GM18870 (cell line): ENCODE measurements around the gene PTPRJ.

Experiments
- ATAC-seq: cut with Tn5 transposase; IDR thresholded peaks from one replicate; pipeline ENCODE4 v1.9.1; 2021; ENCODE audit warnings: moderate library complexity; ENCODE audit not compliant: unreplicated experiment

The PTPRJ gene

DNA sequence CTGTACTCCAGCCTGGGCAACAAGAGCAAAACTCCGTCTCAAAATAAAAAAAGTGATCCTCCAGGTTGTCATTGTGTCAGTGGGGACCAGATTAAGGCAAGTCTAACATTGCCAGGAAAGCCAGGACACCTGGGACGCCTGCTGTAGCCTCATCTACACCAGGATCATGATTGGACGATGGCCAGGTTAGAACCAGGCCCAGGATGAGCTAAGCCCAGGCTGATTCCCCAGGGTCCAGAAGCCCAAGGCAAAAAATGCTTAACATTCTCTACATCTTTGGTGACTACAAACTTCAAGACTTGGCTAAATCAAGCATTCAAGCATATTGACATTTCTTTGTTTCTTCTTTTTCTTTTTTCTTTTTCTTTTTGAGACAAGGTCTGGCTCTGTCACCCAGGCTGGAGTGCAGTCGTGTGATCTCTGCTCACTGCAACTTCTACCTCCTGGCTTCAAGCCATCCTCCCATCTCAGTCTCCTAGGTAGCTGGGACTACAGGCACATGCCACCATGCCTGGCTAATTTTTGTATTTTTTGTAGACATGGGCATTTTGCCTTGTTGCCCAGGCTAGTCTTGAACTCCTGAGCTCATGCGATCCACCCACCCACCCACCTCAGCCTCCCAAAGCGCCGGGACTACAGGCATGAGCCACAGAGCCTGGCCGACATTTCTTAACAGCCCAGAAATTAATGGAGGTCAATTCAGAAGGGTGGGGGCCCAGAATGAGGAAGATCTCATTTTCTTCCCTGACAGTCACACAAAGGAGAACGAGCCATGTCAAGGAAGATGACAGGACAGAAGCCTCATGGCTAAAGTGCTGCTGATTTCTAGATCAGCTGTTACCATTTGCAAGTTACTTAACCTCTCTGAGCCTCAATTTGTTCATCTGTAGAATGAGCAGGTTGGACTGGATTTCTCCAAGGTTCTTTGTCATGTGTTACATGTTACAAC lies 12.5 kb upstream of the PTPRJ start:
- no peak for ATAC-seq

DNA sequence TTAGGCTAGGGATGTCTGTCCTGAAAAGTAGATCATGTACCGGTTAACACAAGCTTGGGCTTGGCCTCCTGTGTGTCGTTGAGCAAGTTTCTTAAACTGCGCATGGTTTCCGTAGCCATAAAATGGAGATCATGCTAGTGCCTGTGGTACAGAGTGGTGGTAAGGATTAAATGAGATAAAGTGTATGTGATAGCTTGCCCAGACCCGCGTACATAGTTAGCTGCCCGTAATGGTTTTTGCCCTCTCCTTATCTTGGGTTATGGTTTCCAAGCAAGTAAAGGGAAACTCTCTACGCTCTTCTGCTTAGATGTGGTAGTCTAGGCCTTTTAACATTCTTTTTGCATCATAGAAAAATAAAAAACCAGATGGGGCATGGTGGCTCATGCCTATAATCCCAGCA lies 11.0 kb upstream of the PTPRJ start:
- ATAC-seq = no peak

DNA sequence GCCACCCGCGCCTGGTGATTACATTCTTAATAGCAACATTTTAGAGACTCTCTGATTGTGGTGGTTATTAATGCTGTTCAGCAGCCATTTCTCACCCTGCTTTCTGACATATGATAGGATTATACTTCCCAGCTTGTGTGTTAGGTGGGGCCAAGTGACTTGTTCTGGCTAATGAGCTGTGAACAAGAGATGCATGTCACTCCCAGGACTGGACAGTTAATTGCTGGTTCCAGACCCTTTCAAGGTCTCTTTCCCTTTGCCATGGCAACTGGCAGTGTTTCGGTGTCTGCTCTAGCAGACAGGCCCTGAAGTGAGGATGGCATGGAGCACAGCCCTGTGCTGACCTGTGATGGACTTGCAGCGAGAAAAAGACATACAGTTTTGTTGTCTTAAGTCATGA lies 8.9 kb upstream of the PTPRJ start:
- ATAC-seq = no peak

DNA sequence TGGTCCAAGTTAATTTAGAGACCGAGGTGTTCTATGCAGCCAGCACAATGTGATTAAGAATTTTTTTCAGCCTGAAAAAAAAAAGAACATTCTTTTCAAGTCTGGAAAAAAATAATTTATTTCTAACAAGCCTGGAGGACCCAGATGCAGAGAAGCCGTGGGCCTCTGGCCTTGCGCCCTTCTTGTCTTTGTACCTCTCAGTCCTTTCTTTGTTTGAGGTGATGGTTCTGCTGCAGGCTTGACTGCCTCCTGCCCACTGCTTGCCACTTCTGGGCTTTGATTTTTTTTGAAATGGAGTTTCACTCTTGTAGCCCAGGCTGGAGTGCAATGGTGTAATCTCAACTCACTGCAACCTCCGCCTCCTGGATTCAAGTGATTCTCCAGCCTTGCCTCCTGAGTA lies 7.2 kb upstream of the PTPRJ start:
- no peak for ATAC-seq

DNA sequence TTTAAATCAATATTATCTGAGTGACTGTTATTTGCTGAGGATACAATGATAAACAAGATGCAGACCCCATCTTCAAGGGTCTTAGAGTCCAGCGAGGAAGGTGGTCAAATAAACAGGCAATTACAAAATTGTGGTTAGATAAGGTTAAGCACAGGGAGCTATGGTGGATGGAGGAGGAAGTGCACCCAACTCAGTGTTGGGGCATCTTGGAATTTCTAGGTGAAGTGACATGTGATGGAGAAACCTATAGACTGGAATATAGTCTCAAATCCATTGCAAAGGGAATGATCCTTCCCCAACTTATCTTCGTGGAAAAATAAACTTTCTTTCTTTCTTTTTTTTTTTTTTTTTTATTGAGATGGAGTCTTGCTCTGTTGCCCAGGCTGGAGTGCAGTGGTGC lies 3.4 kb upstream of the PTPRJ start:
- ATAC-seq = no peak

DNA sequence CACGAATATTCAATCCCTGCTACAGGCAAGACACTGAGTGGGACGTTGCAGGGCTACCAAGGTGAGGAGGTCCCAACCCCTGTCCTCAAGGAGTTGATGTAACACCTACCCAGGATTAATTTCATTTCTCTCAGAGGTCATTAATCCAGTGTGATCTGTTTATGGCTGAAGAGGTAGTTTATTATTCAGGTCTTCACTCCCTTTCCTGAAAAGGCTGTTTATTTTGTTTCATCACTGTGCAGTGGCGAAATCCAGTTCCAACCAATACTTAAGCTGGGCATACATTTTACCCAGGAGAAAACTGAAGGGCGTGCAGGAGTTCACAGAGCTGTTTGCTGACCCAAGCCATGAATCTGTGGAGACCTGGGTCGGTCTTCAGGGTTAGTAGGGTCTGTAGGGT lies 2.7 kb upstream of the PTPRJ start:
- no peak for ATAC-seq

DNA sequence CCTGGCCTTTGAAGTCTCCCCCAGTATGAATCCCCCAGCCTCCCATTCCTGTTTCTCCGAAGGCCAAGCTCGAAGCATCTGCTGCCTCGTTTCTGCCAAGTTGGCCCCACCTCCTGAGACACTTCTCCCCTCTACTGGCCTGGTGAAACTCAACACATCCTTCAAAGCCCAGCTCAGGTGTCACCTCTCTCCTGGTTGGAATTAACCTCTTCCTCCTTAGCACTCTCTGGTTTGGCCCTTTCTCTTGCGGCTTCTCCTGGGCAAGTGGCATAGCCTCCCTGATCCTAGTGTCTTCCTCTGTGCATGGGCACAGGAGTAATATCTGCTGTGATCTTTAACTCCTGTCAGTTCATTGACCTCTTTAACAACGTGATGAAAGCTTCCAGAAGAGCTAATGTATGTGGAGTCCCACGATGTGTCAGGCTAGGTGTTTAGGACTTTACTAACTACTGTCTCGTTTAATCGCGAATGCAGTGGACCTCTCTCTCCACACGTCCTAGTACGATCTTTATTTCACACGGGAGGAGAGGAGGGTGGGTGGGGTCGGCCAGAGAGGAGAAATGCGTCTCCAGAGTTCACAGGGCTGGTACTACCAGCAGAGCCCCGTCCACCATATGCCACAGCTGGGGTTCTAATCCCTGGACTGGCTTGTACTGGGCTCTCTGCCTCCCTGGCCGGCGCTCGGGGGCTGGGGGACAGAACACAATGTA lies 826 bp upstream of the PTPRJ start:
- ATAC-seq = no peak

DNA sequence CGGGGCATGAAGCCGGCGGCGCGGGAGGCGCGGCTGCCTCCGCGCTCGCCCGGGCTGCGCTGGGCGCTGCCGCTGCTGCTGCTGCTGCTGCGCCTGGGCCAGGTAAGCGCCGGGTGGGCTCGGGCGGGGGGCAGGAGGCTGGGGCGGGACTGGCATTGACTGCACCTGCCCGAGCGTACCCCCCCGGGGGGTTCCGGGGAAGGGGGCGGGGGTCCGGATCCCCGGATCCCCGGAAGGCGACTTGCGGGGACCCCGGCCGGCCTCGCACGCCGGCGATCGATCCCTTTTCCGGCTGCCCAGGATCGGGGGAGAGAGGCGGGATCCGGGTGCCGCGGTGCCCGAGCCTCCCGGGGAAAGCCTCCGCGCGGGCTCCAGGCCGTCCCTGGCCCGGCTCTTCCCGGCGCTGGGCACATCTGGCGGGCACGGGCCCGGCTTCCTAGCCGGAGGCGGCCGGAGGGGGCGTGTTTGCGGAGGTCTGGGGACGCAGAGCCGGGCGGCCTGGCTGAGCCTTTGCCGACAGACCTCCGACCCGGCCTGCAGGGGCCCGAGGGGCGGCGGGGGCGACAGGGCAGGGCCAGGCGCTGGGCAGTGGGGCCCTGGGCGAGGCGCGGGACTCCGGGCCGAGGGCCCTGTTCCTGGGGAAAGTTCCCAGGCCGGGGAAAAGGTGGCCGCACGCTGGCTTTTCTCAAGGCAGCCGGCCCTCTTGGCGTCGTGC lies 705 bp downstream of the PTPRJ start:
- ATAC-seq = no peak

DNA sequence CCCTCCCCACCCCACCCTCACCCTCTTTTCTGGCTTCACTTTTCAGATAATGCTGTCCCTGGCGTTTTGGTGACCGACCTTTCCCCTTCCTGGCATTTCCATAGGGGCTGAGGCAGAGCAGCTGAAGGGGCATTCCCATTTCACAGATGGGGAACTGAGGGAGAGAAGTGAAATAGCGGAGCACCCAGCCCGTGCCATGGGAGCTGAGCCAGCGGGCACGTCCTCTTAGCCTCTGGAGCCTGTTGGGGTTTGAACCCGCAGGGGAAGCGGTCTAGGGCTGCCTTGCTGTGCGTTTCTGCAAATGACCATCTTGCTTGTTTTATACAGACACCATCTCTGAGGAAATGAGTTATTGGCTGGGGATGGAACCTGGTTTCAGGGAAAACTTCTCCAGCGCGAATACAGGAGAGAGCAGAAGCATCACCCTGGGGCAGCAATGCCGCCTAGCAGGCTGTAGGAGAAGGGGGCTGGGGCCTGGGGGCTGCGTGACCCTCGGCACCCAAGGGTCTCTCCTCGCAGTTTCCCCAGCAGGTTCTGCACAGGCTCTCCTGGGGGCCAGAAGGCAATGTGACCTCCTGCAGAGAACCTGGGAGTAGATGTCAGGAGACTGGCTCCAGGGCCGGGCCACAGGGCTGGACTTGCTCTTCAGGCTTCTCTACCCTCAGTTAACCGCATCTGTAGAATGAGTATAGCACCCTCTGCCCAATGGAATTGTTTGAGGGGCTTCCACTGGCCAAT lies 1.5 kb downstream of the PTPRJ start:
- no peak for ATAC-seq

DNA sequence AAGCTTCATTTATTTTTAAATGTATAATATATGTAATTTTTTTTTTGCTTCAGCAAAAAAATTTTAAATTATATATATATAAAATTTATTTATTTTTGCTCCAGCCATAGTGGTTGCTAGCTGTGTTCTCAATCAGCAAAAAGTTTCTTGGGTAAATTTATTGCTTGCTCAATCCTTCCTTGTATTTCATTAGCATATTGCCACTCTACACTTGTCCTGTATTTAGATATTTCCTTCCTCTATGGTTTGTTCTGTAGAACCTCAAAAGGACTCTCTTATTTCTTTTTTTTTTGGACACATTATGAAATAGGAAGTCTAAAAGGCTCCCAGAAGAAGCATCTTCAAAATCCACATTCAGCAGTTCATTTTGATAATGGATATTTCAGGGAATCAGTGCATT lies 2.3 kb downstream of the PTPRJ start:
- no peak for ATAC-seq

DNA sequence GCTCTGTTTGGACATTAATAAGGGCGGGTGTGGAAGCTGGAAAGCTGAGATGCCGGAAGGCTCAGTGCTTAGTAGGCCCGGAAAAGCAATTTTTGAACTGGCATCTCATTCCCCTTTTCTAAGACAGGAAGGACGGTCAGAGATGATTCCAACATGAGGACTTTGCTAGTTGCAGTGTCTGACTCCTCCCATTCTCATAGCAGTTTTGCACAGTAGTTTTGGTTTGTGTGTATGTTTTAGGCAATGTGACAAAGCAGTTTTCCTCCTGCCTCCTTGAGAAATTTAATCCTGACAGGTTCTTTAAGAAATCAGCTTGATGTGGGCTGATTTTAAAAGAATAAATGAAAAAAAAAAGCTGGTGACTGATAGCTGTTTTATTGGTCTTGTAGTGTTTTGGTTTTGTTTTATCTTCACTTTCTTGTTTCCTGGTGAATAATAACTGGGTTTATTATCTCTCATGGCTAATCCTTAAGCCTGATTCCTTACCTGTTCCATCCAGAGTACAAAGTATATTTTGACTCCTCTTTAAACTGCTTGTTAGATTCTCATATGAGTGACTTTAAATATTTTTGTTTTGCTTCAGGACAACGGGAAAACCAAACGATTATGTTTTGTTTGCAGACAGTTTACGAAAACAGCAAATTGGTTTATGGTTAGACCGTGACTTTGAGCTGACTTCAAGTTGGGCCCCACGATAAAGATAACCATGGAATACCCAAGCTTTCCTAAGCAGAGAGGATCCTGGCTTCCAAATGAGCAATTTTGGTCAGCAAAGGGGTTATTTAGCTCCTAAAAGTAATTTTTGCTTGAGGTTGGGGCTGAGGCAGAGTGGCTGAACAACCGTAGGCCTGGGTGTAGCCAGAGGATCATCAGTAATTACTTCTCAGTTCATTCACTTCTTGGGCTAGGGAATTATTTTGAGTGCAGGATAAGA lies 3.4 kb downstream of the PTPRJ start:
- ATAC-seq = no peak

DNA sequence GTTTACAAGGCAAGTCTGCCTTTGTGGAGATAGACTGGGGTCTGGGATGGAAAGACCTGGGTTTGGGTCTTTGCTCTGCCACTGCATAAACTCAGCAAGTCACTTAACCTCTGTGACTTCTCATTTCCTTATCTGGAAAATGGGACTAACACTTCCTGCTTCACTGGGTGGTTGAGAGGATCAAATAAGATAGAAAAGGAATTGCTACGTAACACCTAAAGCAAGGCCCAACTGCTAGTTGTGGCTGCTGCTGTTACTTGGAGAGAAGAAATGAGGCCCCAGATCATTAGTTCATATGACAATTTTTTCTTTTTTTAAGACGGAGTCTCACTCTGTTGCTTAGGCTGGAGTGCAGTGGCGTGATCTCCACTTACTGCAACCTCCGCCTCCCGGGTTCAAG lies 5.9 kb downstream of the PTPRJ start:
- no peak for ATAC-seq

DNA sequence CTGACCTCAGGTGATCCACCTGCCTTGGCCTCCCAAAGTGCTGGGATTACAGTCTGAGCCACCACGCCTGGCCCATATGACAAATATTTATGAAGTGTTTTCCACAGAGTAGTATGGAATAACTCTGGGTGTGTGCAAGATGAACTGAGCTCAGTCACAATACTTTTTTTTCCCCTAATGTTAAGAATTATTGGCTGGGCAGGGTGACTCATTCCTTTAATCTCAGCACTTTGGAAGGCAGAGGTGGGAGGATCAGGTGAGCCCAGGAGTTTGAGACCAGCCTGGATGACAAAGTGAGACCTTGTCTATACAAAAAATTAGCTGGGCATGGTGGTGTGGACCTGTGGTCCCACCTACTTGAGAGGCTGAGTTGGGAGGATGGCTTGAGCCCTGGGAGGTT lies 6.4 kb downstream of the PTPRJ start:
- no peak for ATAC-seq

DNA sequence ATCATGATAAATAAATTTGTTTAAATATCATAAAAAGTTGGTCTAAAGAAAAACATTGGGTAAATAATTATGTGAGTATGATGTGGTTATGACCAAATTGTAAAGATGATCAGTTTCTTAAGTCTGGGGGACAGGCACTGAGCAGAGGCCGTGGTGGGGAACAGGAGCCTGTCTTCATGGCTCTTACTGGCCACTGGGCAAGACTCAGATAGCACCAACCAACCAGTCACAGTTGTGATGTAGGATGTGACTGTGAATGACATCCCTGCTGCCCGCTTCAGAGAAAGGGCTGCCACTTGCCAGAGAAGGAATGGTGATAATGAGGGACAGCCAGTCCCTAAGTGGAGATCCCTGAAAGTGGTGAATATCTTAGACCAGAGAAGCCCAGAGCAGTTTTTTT lies 7.0 kb downstream of the PTPRJ start:
- ATAC-seq = no peak

DNA sequence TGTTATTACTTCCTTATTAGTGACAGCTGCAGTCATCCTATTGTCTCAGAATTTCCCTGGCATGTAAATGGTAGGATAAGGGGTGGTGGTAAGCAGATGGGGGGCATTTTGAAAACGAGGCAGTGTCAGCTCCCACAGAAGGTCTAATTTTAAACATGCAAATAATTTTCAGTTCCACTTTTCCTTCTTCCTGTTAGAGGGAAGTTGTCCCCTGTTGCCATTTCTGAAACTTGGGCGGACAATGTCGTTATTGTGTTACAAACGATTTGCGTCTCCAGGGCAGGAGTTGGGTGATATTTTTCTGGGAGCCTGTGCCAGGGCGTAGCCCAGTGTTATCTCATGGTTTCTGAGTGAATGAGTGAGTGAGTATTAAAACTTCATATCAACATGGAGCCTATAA lies 7.4 kb downstream of the PTPRJ start:
- no peak for ATAC-seq

DNA sequence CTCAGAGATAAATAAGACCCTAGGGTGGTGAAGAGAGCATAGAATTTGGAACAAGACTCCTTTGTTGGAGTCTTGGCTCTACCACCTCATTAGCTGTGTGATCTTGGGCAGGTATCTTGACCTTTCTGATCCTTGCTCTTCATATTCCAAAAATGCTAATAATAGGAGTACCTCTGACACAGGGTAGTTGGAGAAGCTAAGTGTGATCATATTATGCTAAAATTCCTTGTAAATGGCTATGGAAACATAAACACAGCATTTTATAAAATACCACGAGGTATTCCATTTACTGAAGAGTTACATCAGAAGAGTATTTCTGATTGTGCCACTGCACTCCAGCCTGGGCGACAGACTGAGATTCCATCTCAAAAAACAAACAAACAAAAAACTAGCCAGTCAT lies 9.4 kb downstream of the PTPRJ start:
- no peak for ATAC-seq

DNA sequence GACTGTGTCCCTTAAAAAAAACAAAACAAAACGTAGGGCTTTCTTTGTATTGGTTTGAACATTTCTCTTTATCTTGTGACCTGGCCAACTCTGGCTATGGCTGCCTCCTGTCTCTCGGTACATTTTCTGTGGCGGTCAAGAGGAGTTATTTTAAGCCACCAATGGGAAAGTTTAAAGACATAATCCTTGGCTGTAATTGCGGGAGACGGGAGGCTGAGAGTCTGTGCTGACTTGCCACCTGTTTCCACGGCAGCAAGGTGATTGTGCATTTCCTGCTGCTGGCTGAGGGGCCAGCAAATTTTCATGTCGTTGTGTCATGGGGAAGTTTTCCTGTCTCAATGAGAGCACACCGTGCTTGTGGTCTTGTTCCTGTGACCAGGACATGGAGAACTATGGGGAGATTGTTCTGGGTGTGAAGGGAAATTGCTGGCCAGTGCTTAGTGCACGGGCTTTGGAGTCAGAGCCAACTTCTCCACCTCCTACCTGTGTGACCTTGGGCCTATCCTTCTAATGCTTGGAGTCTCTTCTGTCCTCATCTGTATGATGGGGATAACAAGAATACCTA lies 11.0 kb downstream of the PTPRJ start:
- no peak for ATAC-seq

DNA sequence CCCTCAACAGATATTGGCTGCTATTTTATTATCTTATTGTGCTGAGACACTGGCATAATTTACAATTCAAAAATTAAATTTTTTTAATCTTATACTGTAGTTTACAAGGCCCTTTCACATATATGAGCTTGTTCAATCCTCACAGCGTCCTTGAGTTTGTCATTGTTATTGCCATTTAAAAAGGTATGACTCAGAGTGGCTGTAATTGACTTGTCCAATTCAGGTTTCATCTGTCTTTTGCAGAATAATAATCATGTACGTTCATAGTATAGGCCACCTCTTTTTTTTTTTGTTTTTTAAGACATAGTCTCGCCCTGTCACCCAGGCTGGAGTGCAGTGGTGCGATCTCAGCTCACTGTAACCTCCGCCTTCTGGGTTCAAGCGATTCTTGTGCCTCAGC lies 11.5 kb downstream of the PTPRJ start:
- ATAC-seq = no peak

DNA sequence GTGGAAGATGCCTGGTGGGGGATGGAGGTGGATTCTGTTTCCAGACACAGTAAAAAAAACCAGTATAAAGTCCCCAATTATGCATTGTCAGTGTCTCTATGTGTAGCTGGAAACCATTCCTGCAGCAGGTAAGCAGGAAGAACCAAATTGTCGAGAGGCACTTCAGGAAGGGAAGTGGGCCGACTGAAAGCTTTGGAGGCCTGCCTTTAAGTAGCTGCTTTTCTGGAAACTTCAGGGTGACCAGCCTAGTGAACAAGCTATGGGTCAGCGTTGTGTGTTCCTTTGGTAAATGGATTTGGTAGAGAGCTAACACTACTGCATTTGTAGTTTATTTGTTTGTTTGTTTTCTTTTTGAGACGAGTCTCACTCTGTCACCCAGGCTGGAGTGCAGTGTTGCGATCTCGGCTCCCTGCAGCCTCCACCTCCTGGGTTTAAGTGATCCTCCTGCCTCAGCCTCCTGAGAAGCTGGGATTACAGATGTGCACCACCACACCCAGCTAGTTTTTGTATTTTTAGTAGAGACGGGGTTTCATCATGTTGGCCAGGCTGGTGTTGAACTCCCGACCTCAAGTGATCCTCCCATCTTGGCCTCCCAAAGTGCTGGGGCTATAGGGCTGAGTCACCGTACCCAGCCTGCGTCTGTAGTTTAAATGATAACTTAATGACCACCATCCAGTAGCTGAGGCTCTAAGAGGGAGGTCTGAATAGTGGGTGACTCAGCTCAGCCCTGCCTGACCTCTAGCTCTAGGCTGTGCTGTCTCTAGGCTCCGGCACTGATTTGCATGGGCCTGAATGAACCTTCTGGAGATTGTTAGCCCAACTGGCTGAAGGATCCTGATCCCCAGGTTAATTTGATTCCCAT lies 12.8 kb downstream of the PTPRJ start:
- ATAC-seq = no peak
